AG10803 (cell line): ENCODE results near the gene TRIP13.
"Not testable (repeated sequence)": the region's sequence is repeated elsewhere in the genome, so short reads cannot be mapped to it uniquely, and the experiment has no call there.

Source experiments
- DNase-seq: peaks from one replicate; pipeline ENCODE4 v3.0.0; 2010; ENCODE audit warnings: low read depth
- H3K4me3 ChIP-seq: 2 replicates; pipeline ENCODE4 v1.5.1; 2011; ENCODE audit warnings: mild to moderate bottlenecking, low read length, control low read depth
- CTCF ChIP-seq: conservative IDR thresholded peaks from 2 replicates; pipeline ENCODE4 v1.5.1; 2011; ENCODE audit warnings: mild to moderate bottlenecking, low read length, control low read depth, inconsistent platforms

The TRIP13 gene

GRCh38 chr5:850511-851006 lies 42.1 kb upstream of the TRIP13 start, which contains the start of gene ZDHHC11:
TSS of gene ZDHHC11 (minus strand) at chr5:850986. CDS start at chr5:850602, 384 bp downstream.
- DNase-seq: no peak
- H3K4me3 ChIP-seq: no peak within 1 kb of the TSS
- no peak for TF ChIP-seq CTCF

GRCh38 chr5:851076-851475 lies 41.6 kb upstream of the TRIP13 start:
- TF ChIP-seq CTCF: no peak
- H3K4me3 ChIP-seq: no peak overlapping the region
- DNase-seq: no peak

- DNase-seq: no peak
- H3K4me3 ChIP-seq: no peak overlapping the region
- TF ChIP-seq CTCF: no peak
These were observed 41.1 kb upstream of the TRIP13 start for GRCh38 chr5:851553-851952.

- no peak overlapping the region for H3K4me3 ChIP-seq
- no peak for DNase-seq
- no peak for TF ChIP-seq CTCF
These were observed 40.7 kb upstream of the TRIP13 start for GRCh38 chr5:852018-852417.

- H3K4me3 ChIP-seq: no peak overlapping the region
- TF ChIP-seq CTCF: no peak
- no peak for DNase-seq
These were observed 40.0 kb upstream of the TRIP13 start for GRCh38 chr5:852431-853401.

GRCh38 chr5:853416-854090 lies 39.1 kb upstream of the TRIP13 start:
- not testable (repeated sequence) for DNase-seq

GRCh38 chr5:854217-854616 lies 38.5 kb upstream of the TRIP13 start:
- DNase-seq: no peak
- TF ChIP-seq CTCF: no peak
- H3K4me3 ChIP-seq: no peak overlapping the region

More at GRCh38 chr5:853416-854090, 39.1 kb upstream of the TRIP13 start:
- not testable (repeated sequence) for H3K4me3 ChIP-seq
